Stimulated activated naive CD8-positive, alpha-beta T cell treated with anti-CD3 and anti-CD28 coated beads, Interleukin-15, amount 100 ng/mL, for 72 hours (primary cell): ENCODE measurements around the gene KRTAP5-11.
"Not testable (repeated sequence)": the region's sequence is repeated elsewhere in the genome, so short reads cannot be mapped to it uniquely, and the experiment has no call there.

Experiments used
- ATAC-seq: fragments of 150-1000 bp; cut with Tn5 transposase; 2 replicates; pipeline ENCODE4 v1.10.0; 2021; ENCODE audit warnings: mild to moderate bottlenecking, moderate library complexity
- DNase-seq, 2 donors: peaks; one replicate each; pipeline ENCODE4 v3.0.0; 2021 to 2022
- H3K27ac Mint-ChIP-seq, 2 donors: one replicate each; pipeline ENCODE4 v1.8.0; 2022; ENCODE audit warnings: mild to moderate bottlenecking in 2 of 2, mixed read lengths in 2 of 2, moderate library complexity in 2 of 2
- H3K27me3 Mint-ChIP-seq: one replicate; pipeline ENCODE4 v1.8.0; 2022; ENCODE audit warnings: mixed read lengths
- H3K4me1 Mint-ChIP-seq: one replicate; pipeline ENCODE4 v1.8.0; 2022; ENCODE audit warnings: mild to moderate bottlenecking, mixed read lengths
- H3K4me3 Mint-ChIP-seq, 2 donors: one replicate each; pipeline ENCODE4 v1.8.0; 2022; ENCODE audit warnings: mild to moderate bottlenecking in 2 of 2, mixed read lengths in 2 of 2, moderate library complexity in 1 of 2
- H3K9me3 Mint-ChIP-seq, 2 donors: one replicate each; pipeline ENCODE4 v1.8.0; 2022; ENCODE audit warnings: mixed read lengths in 2 of 2

The KRTAP5-11 gene

GRCh38 chr11:71589546-71589920 is 6.9 kb upstream of the KRTAP5-11 start:
- not testable (repeated sequence) for ATAC-seq, DNase-seq, H3K27ac Mint-ChIP-seq, H3K9me3 Mint-ChIP-seq, H3K4me3 Mint-ChIP-seq
- Mint-ChIP-seq H3K27me3 (peaks cover 15% of the 10 kb centered on the region), H3K4me1 (peaks cover 10% of the 10 kb centered on the region)

GRCh38 chr11:71588822-71589545 is 6.3 kb upstream of the KRTAP5-11 start:
- Mint-ChIP-seq H3K4me1 (peaks cover 10% of the 10 kb centered on the region), H3K27ac (peak overlapping the region; percentile 3 to 31), H3K27me3 (peaks cover 15% of the 10 kb centered on the region)
- not testable (repeated sequence) for ATAC-seq, H3K9me3 Mint-ChIP-seq, H3K4me3 Mint-ChIP-seq
- DNase-seq, result peak; percentile 56 to 75

GRCh38 chr11:71588314-71588713 is 5.6 kb upstream of the KRTAP5-11 start:
- Mint-ChIP-seq H3K27me3 (peaks cover 15% of the 10 kb centered on the region), H3K4me1 (peaks cover 10% of the 10 kb centered on the region), H3K27ac (peak overlapping the region; percentile 3 to 42)
- not testable (repeated sequence) for DNase-seq, H3K4me3 Mint-ChIP-seq, ATAC-seq, H3K9me3 Mint-ChIP-seq

- H3K27me3 Mint-ChIP-seq, result peaks cover 30% of the 10 kb centered on the region
- ATAC-seq, H3K9me3 Mint-ChIP-seq, H3K27ac Mint-ChIP-seq, DNase-seq, H3K4me3 Mint-ChIP-seq: not testable (repeated sequence)
- peaks cover 15% of the 10 kb centered on the region for H3K4me1 Mint-ChIP-seq
Observed at GRCh38 chr11:71585673-71586072, 3.0 kb upstream of the KRTAP5-11 start.

GRCh38 chr11:71582969-71583368 is 294 bp upstream of the KRTAP5-11 start:
- H3K9me3 Mint-ChIP-seq, ATAC-seq, H3K27ac Mint-ChIP-seq, DNase-seq, H3K4me3 Mint-ChIP-seq: not testable (repeated sequence)
- H3K4me1 Mint-ChIP-seq, result peaks cover 11% of the 10 kb centered on the region
- peaks cover 32% of the 10 kb centered on the region for H3K27me3 Mint-ChIP-seq

- H3K4me3 Mint-ChIP-seq, result no peak overlapping the region
- no peak for DNase-seq
Observed at GRCh38 chr11:71581826-71582225, 849 bp downstream of the KRTAP5-11 start.

GRCh38 chr11:71580057-71581003 is 2.3 kb downstream of the KRTAP5-11 start:
- Mint-ChIP-seq H3K4me3 (no peak overlapping the region), H3K27ac (no peak overlapping the region), H3K9me3 (no peaks in the 10 kb centered on the region), H3K27me3 (peaks cover 24% of the 10 kb centered on the region), H3K4me1 (peaks cover 11% of the 10 kb centered on the region)
- ATAC-seq, result no peak
- DNase-seq, result peak in 1 of 2 donors; percentile 21

More at GRCh38 chr11:71581826-71582225, 849 bp downstream of the KRTAP5-11 start:
- Mint-ChIP-seq H3K4me1 (peaks cover 11% of the 10 kb centered on the region), H3K27me3 (peaks cover 32% of the 10 kb centered on the region), H3K9me3 (no peaks in the 10 kb centered on the region), H3K27ac (no peak overlapping the region)
- no peak for ATAC-seq

- Mint-ChIP-seq H3K4me1 (peaks cover 11% of the 10 kb centered on the region), H3K27me3 (peaks cover 17% of the 10 kb centered on the region)
- not testable (repeated sequence) for H3K9me3 Mint-ChIP-seq, ATAC-seq, H3K27ac Mint-ChIP-seq, H3K4me3 Mint-ChIP-seq, DNase-seq
Observed at GRCh38 chr11:71579513-71579912, 3.2 kb downstream of the KRTAP5-11 start.

GRCh38 chr11:71577469-71578004 is 5.1 kb downstream of the KRTAP5-11 start:
- H3K4me3 Mint-ChIP-seq, result no peak overlapping the region
- peaks cover 11% of the 10 kb centered on the region for H3K4me1 Mint-ChIP-seq
- H3K27ac Mint-ChIP-seq, result no peak overlapping the region
- DNase-seq (no peak), ATAC-seq (no peak)
- no peaks in the 10 kb centered on the region for H3K9me3 Mint-ChIP-seq
- H3K27me3 Mint-ChIP-seq, result peaks cover 17% of the 10 kb centered on the region

GRCh38 chr11:71576688-71577465 is 5.8 kb downstream of the KRTAP5-11 start:
- H3K9me3 Mint-ChIP-seq, H3K4me3 Mint-ChIP-seq, ATAC-seq, H3K27ac Mint-ChIP-seq, DNase-seq: not testable (repeated sequence)
- Mint-ChIP-seq H3K4me1 (peaks cover 11% of the 10 kb centered on the region), H3K27me3 (peaks cover 13% of the 10 kb centered on the region)

GRCh38 chr11:71575723-71576424 is 6.8 kb downstream of the KRTAP5-11 start:
- DNase-seq, result no peak
- Mint-ChIP-seq H3K27me3 (peaks cover 3% of the 10 kb centered on the region), H3K4me1 (peaks cover 8% of the 10 kb centered on the region), H3K27ac (no peak overlapping the region), H3K9me3 (no peaks in the 10 kb centered on the region), H3K4me3 (no peak overlapping the region)
- no peak for ATAC-seq

GRCh38 chr11:71574418-71574817 is 8.3 kb downstream of the KRTAP5-11 start:
- Mint-ChIP-seq H3K4me1 (no peaks in the 10 kb centered on the region), H3K9me3 (no peaks in the 10 kb centered on the region), H3K4me3 (no peak overlapping the region), H3K27ac (no peak overlapping the region), H3K27me3 (no peaks in the 10 kb centered on the region)
- ATAC-seq (no peak), DNase-seq (no peak)

- ATAC-seq (no peak), DNase-seq (no peak)
- no peaks in the 10 kb centered on the region for H3K9me3 Mint-ChIP-seq
- no peak overlapping the region for H3K27ac Mint-ChIP-seq
- H3K4me3 Mint-ChIP-seq, result no peak overlapping the region
- no peaks in the 10 kb centered on the region for H3K4me1 Mint-ChIP-seq
- no peaks in the 10 kb centered on the region for H3K27me3 Mint-ChIP-seq
Observed at GRCh38 chr11:71572811-71573210, 9.9 kb downstream of the KRTAP5-11 start.

- ATAC-seq, H3K27me3 Mint-ChIP-seq, DNase-seq, H3K4me3 Mint-ChIP-seq, H3K4me1 Mint-ChIP-seq, H3K27ac Mint-ChIP-seq, H3K9me3 Mint-ChIP-seq: not testable (repeated sequence)
Observed at GRCh38 chr11:71571101-71571850, 11.4 kb downstream of the KRTAP5-11 start.
